ENCODE results near the gene SMAP1.

SMAP1 gene

GRCh38 chr6:70903665-70904452, 236.2 kb downstream of the SMAP1 start:
- DNase-seq, result no peak

GRCh38 chr6:70905742-70906141, 238.1 kb downstream of the SMAP1 start:
- no peak for DNase-seq
